HepG2 (cell line): ENCODE data around the gene NDUFS6. TPM values are rescaled to one million over a fixed set of nuclear protein-coding genes. Genes with fewer than 3 reads are reported as not detected.
A peak's percentile ranks its signal among the peaks of the same experiment; 100 is the strongest.

Experiments
- CC2D1A ChIP-seq: sonication (generic); formaldehyde crosslinking; IDR thresholded peaks from 2 replicates; pipeline ENCODE4 v1.8.1; 2023; ENCODE audit warnings: mild to moderate bottlenecking, missing genetic modification reagents
- MAFG ChIP-seq: sonication (generic); formaldehyde crosslinking; IDR thresholded peaks from 2 replicates; pipeline ENCODE4 v1.5.1; 2020; ENCODE audit warnings: mild to moderate bottlenecking, missing genetic modification reagents
- RBFOX2 ChIP-seq: fragments of 200-400 bp; formaldehyde crosslinking; IDR thresholded peaks from 2 replicates; pipeline ENCODE4 v1.6.1; 2017; ENCODE audit warnings: low read depth, mild to moderate bottlenecking, low read length
- RORA ChIP-seq: sonication (generic); formaldehyde crosslinking; IDR thresholded peaks from 2 replicates; pipeline ENCODE4 v1.5.0; 2020; ENCODE audit warnings: mild to moderate bottlenecking, missing genetic modification reagents, moderate library complexity
- ZNF136 ChIP-seq: sonication (generic); formaldehyde crosslinking; IDR thresholded peaks from 2 replicates; pipeline ENCODE4 v1.8.1; 2022; ENCODE audit warnings: low read depth, mild to moderate bottlenecking, moderate library complexity, missing genetic modification reagents
- ZNF180 ChIP-seq: sonication (generic); formaldehyde crosslinking; IDR thresholded peaks from 2 replicates; pipeline ENCODE4 v1.4.0; 2020; ENCODE audit warnings: low read depth, missing genetic modification reagents, borderline replicate concordance
- ZNF263 ChIP-seq: sonication (generic); formaldehyde crosslinking; IDR thresholded peaks from 2 replicates; pipeline ENCODE4 v1.4.0; 2020; ENCODE audit warnings: missing genetic modification reagents
- ZNF274 ChIP-seq: sonication (generic); formaldehyde crosslinking; IDR thresholded peaks from 2 replicates; pipeline ENCODE4 v1.5.1; 2020; ENCODE audit warnings: mild to moderate bottlenecking, missing genetic modification reagents
- ZNF33A ChIP-seq: sonication (generic); formaldehyde crosslinking; IDR thresholded peaks from 2 replicates; pipeline ENCODE4 v1.5.1; 2020; ENCODE audit warnings: missing genetic modification reagents, mild to moderate bottlenecking, moderate library complexity, borderline replicate concordance
- ZNF83 ChIP-seq: sonication (generic); formaldehyde crosslinking; IDR thresholded peaks from 2 replicates; pipeline ENCODE4 v1.4.0; 2020; ENCODE audit warnings: missing genetic modification reagents, mild to moderate bottlenecking, borderline replicate concordance
- polyA plus RNA-seq, 8 experiments: library from polyadenylated mRNA; depleted of rRNA in 3 of 8; stranded (reverse) in 7 of 8; unstranded in 1 of 8; fragments of >200 nt; fragmentation: Illumina TruSeq in 4 of 8; extraction: Trizol in 4 of 8; gene quantifications; 2 replicates each; pipeline versions ENCODE4 v1.2.1 to v1.2.3, GENCODE V29; 2011 to 2016; ENCODE audit warnings: low read depth in 4 of 8, missing spikeins in 1 of 8, mixed read lengths in 1 of 8; ENCODE audit not compliant: insufficient read depth in 1 of 8
- total RNA-seq, 5 experiments: library from RNA; depleted of rRNA; stranded (reverse); fragments of >200 nt; fragmentation: Illumina TruSeq; extraction: Trizol; gene quantifications; 2 replicates each; pipeline ENCODE4 v1.2.3, GENCODE V29; 2016; ENCODE audit warnings: low read depth in 1 of 5
- TF ChIP-seq, protein P1 (sequence below): sonication (generic); formaldehyde crosslinking; IDR thresholded peaks from 2 replicates; pipeline ENCODE4 v1.4.0; 2020; ENCODE audit warnings: missing genetic modification reagents
- TF ChIP-seq, protein P2 (sequence below), 2 experiments: sonication (generic) in 1 of 2; formaldehyde crosslinking in 1 of 2; IDR thresholded peaks; 2 replicates each; pipeline versions ENCODE4 v1.4.0 to v1.6.1; 2018 to 2020; ENCODE audit warnings: missing genetic modification reagents in 2 of 2, borderline replicate concordance in 1 of 2, low read depth in 1 of 2, mild to moderate bottlenecking in 1 of 2, missing biosample characterization in 1 of 2
- TF ChIP-seq, protein P3 (sequence below): sonication (generic); formaldehyde crosslinking; IDR thresholded peaks from 2 replicates; pipeline ENCODE4 v1.4.0; 2020; ENCODE audit warnings: mild to moderate bottlenecking, low read depth, missing genetic modification reagents
- TF ChIP-seq, protein P4 (sequence below): IDR thresholded peaks from 2 replicates; pipeline ENCODE4 v1.6.1; 2016; ENCODE audit warnings: missing biosample characterization, missing genetic modification reagents, low read depth
- TF ChIP-seq, protein P5 (sequence below): sonication (generic); formaldehyde crosslinking; IDR thresholded peaks from 2 replicates; pipeline ENCODE4 v1.5.0; 2020; ENCODE audit warnings: missing genetic modification reagents
- TF ChIP-seq, protein P6 (sequence below): sonication (generic); formaldehyde crosslinking; IDR thresholded peaks from 2 replicates; pipeline ENCODE4 v1.9.0; 2021; ENCODE audit warnings: missing genetic modification reagents, borderline replicate concordance

NDUFS6 gene
- total and polyA plus RNA-seq, 2 of the 13 experiments (the other 11 are each of a cell fraction or from before 2014, with no cell fraction given): 23.7 to 50.4 TPM

DNA sequence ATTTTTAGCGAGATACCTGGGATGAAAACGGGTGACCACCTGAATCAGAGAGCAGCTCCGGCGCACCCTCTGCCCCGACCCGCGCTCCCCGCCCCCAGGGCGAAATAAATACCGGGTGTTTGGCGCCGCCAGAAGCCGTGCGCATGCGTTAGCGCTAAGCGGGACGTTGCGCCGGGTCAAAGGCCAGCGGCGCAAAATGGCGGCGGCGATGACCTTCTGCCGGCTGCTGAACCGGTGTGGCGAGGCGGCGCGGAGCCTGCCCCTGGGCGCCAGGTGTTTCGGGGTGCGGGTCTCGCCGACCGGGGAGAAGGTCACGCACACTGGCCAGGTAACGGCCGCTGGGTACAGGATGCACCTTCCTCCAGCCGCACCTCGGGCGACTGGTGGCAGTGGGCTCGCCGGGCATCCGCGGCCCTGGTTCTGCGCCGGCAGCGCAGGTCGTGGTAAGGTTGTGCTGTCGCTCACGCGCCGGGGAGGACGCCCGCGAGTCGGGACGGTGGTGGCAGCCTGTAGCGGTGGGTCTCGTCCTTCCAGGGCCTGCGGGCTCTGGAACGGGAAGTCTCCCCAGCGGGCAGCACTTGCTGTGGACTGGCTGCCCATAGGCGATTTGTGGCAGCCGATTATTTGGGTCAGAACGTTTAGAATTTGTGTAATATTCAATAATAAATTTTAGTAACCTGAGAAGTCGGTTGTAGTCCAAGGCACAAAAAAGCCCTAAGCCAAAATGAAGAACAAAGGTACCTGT is at the start of gene NDUFS6 (continued):
- TF ChIP-seq, protein P1, sequence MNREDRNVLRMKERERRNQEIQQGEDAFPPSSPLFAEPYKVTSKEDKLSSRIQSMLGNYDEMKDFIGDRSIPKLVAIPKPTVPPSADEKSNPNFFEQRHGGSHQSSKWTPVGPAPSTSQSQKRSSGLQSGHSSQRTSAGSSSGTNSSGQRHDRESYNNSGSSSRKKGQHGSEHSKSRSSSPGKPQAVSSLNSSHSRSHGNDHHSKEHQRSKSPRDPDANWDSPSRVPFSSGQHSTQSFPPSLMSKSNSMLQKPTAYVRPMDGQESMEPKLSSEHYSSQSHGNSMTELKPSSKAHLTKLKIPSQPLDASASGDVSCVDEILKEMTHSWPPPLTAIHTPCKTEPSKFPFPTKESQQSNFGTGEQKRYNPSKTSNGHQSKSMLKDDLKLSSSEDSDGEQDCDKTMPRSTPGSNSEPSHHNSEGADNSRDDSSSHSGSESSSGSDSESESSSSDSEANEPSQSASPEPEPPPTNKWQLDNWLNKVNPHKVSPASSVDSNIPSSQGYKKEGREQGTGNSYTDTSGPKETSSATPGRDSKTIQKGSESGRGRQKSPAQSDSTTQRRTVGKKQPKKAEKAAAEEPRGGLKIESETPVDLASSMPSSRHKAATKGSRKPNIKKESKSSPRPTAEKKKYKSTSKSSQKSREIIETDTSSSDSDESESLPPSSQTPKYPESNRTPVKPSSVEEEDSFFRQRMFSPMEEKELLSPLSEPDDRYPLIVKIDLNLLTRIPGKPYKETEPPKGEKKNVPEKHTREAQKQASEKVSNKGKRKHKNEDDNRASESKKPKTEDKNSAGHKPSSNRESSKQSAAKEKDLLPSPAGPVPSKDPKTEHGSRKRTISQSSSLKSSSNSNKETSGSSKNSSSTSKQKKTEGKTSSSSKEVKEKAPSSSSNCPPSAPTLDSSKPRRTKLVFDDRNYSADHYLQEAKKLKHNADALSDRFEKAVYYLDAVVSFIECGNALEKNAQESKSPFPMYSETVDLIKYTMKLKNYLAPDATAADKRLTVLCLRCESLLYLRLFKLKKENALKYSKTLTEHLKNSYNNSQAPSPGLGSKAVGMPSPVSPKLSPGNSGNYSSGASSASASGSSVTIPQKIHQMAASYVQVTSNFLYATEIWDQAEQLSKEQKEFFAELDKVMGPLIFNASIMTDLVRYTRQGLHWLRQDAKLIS (CRISPR knock-in tag): peak; percentile 57; the same call in 1 of the 2 replicates
- TF ChIP-seq, protein P2, sequence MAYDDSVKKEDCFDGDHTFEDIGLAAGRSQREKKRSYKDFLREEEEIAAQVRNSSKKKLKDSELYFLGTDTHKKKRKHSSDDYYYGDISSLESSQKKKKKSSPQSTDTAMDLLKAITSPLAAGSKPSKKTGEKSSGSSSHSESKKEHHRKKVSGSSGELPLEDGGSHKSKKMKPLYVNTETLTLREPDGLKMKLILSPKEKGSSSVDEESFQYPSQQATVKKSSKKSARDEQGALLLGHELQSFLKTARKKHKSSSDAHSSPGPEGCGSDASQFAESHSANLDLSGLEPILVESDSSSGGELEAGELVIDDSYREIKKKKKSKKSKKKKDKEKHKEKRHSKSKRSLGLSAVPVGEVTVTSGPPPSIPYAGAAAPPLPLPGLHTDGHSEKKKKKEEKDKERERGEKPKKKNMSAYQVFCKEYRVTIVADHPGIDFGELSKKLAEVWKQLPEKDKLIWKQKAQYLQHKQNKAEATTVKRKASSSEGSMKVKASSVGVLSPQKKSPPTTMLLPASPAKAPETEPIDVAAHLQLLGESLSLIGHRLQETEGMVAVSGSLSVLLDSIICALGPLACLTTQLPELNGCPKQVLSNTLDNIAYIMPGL (CRISPR knock-in tag; IDR thresholded peaks at IDR 0.05; ENCODE audit: borderline replicate concordance in 1 of 2, low read depth in 1 of 2): peak; percentile 80 to 90; a peak in 3 of 4 replicates
- TF ChIP-seq ZNF136 (no peak), MAFG (no peak), ZNF33A (CRISPR knock-in tag) (no peak), RORA (CRISPR knock-in tag) (no peak), RBFOX2 (peak; percentile 96), ZNF274 (CRISPR knock-in tag) (peak; percentile 83; the same call in 1 of the 2 replicates), ZNF83 (peak; percentile 74; the same call in 1 of the 2 replicates), CC2D1A (CRISPR knock-in tag) (no peak), ZNF180 (CRISPR knock-in tag) (no peak), ZNF263 (CRISPR knock-in tag) (0 out of 2 replicates have a peak, but pooled peaks have one; percentile 42)
- TF ChIP-seq, protein P3, sequence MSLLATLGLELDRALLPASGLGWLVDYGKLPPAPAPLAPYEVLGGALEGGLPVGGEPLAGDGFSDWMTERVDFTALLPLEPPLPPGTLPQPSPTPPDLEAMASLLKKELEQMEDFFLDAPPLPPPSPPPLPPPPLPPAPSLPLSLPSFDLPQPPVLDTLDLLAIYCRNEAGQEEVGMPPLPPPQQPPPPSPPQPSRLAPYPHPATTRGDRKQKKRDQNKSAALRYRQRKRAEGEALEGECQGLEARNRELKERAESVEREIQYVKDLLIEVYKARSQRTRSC (CRISPR knock-in tag): no peak
- TF ChIP-seq, protein P4, sequence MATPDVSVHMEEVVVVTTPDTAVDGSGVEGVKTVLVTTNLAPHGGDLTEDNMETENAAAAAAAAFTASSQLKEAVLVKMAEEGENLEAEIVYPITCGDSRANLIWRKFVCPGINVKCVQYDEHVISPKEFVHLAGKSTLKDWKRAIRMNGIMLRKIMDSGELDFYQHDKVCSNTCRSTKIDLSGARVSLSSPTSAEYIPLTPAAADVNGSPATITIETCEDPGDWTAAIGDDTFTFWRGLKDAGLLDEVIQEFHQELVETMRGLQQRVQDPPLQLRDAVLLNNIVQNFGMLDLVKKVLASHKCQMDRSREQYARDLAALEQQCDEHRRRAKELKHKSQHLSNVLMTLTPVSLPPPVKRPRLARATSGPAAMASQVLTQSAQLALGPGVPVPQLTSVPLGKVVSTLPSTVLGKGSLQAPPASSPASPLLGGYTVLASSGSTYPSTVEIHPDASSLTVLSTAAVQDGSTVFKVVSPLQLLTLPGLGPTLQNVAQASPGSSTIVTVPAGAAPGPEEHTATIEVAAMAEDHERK: peak; percentile 95
- TF ChIP-seq, protein P5, sequence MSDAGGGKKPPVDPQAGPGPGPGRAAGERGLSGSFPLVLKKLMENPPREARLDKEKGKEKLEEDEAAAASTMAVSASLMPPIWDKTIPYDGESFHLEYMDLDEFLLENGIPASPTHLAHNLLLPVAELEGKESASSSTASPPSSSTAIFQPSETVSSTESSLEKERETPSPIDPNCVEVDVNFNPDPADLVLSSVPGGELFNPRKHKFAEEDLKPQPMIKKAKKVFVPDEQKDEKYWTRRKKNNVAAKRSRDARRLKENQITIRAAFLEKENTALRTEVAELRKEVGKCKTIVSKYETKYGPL (CRISPR knock-in tag): no peak
- TF ChIP-seq, protein P6, sequence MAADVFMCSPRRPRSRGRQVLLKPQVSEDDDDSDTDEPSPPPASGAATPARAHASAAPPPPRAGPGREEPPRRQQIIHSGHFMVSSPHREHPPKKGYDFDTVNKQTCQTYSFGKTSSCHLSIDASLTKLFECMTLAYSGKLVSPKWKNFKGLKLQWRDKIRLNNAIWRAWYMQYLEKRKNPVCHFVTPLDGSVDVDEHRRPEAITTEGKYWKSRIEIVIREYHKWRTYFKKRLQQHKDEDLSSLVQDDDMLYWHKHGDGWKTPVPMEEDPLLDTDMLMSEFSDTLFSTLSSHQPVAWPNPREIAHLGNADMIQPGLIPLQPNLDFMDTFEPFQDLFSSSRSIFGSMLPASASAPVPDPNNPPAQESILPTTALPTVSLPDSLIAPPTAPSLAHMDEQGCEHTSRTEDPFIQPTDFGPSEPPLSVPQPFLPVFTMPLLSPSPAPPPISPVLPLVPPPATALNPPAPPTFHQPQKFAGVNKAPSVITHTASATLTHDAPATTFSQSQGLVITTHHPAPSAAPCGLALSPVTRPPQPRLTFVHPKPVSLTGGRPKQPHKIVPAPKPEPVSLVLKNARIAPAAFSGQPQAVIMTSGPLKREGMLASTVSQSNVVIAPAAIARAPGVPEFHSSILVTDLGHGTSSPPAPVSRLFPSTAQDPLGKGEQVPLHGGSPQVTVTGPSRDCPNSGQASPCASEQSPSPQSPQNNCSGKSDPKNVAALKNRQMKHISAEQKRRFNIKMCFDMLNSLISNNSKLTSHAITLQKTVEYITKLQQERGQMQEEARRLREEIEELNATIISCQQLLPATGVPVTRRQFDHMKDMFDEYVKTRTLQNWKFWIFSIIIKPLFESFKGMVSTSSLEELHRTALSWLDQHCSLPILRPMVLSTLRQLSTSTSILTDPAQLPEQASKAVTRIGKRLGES: no peak
